Measurements from ENCODE around the gene SLAIN1.
A peak's percentile ranks its signal among the peaks of the same experiment; 100 is the strongest.
"Not testable (repeated sequence)": the region's sequence is repeated elsewhere in the genome, so short reads cannot be mapped to it uniquely, and the experiment has no call there.

The SLAIN1 gene

DNA sequence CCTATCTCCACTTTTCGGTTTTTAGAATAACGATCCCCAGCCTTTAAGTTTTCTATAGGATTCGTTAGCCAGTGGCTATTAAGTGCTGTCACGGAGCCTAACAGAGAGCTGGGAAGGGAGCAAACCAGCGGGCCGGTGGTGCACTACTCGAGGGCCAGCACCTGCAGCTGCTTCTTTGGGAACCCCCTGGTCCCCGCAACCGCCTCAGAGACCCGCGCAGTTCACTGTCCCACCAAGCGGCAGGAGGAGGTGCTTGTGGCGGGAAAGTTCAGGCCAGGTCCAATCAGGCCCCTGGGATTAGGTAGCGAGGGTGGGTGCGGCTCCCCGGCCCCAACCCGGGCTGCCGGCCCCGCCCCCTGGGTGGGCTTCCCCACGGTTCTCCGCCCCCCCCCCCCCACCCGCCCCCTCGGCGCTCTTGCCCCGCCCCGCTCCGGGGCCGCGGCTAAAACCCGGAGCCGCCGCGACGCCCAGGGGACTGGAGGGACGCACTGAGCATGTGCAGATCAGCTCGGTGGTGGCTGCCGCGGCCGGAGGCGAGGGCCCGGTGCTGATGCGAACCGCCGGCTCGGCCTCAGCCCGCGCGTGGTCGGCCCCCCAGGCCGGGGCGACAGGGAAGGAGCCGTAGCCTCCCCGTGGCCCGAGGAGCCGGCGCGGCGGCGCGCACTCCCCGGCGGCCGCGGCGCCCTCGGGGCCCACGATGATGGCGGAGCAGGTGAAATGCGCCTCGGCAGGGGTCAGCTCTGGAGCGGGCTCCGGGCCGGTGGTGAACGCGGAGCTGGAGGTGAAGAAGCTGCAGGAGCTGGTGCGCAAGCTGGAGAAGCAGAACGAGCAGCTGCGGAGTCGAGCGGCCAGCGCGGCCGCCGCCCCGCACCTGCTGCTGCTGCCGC, at the start of gene SLAIN1:
Gene SLAIN1, plus strand, starts transcription at position 471 of the 887 bp plus-strand sequence. Its CDS starts 227 bp downstream, at position 698.
- Histone ChIP-seq H3K27ac (no peak within 1 kb of the TSS), H3K4me3 (ENCODE audit: low read depth, low read length) (peak within 1 kb of the TSS; percentile 54), H3K36me3 (replicated peaks) (no peaks in the 10 kb centered on the region), H3K27me3 (replicated peaks) (peaks cover 34% of the 10 kb centered on the region)
- in situ Hi-C loops (cut with HindIII; ENCODE audit: low pct_ligation_motif_present, low sequenced_read_pairs), result no loop called here
- peak; percentile 16 for DNase-seq
- TF ChIP-seq, protein P1, sequence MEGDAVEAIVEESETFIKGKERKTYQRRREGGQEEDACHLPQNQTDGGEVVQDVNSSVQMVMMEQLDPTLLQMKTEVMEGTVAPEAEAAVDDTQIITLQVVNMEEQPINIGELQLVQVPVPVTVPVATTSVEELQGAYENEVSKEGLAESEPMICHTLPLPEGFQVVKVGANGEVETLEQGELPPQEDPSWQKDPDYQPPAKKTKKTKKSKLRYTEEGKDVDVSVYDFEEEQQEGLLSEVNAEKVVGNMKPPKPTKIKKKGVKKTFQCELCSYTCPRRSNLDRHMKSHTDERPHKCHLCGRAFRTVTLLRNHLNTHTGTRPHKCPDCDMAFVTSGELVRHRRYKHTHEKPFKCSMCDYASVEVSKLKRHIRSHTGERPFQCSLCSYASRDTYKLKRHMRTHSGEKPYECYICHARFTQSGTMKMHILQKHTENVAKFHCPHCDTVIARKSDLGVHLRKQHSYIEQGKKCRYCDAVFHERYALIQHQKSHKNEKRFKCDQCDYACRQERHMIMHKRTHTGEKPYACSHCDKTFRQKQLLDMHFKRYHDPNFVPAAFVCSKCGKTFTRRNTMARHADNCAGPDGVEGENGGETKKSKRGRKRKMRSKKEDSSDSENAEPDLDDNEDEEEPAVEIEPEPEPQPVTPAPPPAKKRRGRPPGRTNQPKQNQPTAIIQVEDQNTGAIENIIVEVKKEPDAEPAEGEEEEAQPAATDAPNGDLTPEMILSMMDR (IDR thresholded peaks at IDR 0.05; ENCODE audit: low read depth, low read length, missing control alignments), result no peak

DNA sequence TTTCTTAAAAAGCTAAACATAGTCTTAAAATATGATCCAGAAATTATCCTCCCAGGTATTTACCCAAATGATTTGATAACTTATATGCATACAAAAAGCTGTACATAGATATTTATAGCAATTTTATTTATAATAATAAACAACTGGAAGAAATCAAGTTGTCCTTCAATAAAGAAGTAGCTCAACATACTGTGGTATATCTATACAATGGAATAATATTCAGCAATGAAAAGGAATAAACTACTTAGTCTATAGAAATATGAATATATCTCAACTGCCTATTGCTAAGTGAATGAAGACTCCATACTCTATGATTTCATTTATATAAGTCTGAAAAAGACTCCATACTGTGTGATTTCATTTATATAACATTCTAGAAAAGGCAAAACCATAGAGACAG, 47.1 kb upstream of the SLAIN1 start:
- in situ Hi-C loops (cut with HindIII; ENCODE audit: low pct_ligation_motif_present, low sequenced_read_pairs), result no loop called here
- DNase-seq, result no peak
- no peaks in the 10 kb centered on the region for H3K36me3 ChIP-seq (replicated peaks)
- no peaks in the 10 kb centered on the region for H3K27me3 ChIP-seq (replicated peaks)
- no peak overlapping the region for H3K27ac ChIP-seq
- TF ChIP-seq, protein P1 (IDR thresholded peaks at IDR 0.05; ENCODE audit: low read depth, low read length, missing control alignments), result no peak
- H3K4me3 ChIP-seq (ENCODE audit: low read depth, low read length), result no peak overlapping the region

DNA sequence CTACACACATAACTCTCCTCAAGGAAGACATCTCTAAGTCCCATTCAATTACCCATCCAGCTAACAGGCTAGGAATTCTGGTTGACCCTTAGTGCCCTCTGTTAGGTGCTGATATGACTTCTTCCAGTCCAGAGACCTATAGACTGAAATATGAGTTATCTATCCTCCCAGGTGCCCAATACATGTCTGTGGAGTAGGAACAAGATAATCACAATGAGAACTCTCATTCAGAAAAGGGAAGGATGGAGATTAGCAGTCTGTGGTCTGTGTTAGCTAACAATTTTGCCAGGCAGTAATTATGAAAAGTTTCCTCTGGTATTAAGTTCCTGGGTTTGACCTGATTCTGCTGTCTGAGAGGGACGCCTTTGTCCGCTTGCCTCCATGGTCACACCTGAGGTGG, 44.2 kb upstream of the SLAIN1 start:
- DNase-seq, result no peak
- Histone ChIP-seq H3K27me3 (replicated peaks) (no peaks in the 10 kb centered on the region), H3K36me3 (replicated peaks) (no peaks in the 10 kb centered on the region), H3K27ac (no peak overlapping the region), H3K4me3 (ENCODE audit: low read depth, low read length) (no peak overlapping the region)
- TF ChIP-seq, protein P1 (IDR thresholded peaks at IDR 0.05; ENCODE audit: low read depth, low read length, missing control alignments), result no peak
- in situ Hi-C loops (cut with HindIII; ENCODE audit: low pct_ligation_motif_present, low sequenced_read_pairs), result no loop called here

DNA sequence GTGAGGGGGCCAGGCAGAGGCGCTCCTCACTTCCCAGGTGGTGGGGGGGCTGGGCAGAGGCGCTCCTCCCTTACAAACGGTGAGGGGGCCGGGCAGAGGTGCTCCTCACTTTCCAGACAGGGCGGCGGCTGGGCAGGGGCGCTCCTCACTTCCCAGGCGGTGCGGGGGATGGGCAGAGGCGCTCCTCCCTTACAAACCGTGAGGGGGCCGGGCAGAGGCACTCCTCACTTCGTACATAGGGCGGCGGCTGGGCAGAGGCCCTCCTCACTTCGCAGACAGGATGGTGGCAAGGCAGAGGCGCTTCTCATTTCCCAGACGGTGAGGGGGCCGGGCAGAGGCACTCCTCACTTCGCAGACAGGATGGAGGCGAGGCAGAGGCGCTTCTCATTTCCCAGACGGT, 37.5 kb upstream of the SLAIN1 start:
- H3K27me3 ChIP-seq (replicated peaks); in situ Hi-C loops (cut with HindIII; ENCODE audit: low pct_ligation_motif_present, low sequenced_read_pairs); H3K36me3 ChIP-seq (replicated peaks); H3K4me3 ChIP-seq (ENCODE audit: low read depth, low read length); DNase-seq; H3K27ac ChIP-seq: not testable (repeated sequence)

DNA sequence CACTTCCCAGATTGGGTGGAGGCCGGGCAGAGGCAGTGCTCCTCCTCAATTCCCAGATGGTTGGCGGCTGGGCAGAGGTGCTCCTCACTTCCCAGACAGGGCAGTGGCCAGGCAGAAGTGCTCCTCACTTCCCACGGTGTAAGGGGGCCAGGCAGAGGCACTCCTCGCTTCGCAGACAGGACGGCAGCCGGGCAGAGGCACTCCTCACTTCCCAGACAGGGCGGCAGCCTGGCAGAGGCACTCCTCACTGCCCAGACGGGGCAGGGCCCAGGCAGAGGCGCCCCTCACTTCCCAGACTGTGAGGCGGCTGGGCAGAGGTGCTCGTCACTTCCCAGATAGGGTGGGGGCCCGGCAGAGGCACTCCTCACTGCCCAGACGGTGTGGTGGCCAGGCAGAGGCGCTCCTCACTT, 36.6 kb upstream of the SLAIN1 start:
- in situ Hi-C loops (cut with HindIII; ENCODE audit: low pct_ligation_motif_present, low sequenced_read_pairs), result no loop called here
- H3K27me3 ChIP-seq (replicated peaks), result no peaks in the 10 kb centered on the region
- H3K4me3 ChIP-seq (ENCODE audit: low read depth, low read length), result no peak overlapping the region
- DNase-seq, result no peak
- TF ChIP-seq, protein P1 (IDR thresholded peaks at IDR 0.05; ENCODE audit: low read depth, low read length, missing control alignments), result no peak
- H3K36me3 ChIP-seq (replicated peaks), result no peaks in the 10 kb centered on the region
- no peak overlapping the region for H3K27ac ChIP-seq

DNA sequence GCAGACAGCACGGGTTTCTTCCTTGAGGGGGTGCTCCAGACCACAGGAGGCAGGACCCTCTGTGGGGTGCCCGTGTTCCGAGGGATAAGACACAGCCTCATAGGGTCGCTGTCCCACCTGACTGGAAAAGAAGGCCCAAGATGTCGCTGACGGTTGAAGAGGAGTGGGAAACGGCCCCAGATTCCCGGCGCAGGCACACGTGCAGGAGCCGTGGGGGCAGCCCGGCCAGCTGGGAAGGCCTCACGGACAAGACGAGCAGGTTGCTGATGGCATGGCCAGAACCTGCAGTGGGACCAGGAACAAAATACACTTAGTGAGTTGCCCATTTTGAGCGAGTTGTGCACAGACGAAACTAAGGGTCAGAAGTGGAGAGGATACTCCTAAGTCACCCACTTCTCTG, 35.2 kb upstream of the SLAIN1 start:
- H3K27me3 ChIP-seq (replicated peaks); DNase-seq; H3K27ac ChIP-seq; in situ Hi-C loops (cut with HindIII; ENCODE audit: low pct_ligation_motif_present, low sequenced_read_pairs); H3K36me3 ChIP-seq (replicated peaks); H3K4me3 ChIP-seq (ENCODE audit: low read depth, low read length): not testable (repeated sequence)

DNA sequence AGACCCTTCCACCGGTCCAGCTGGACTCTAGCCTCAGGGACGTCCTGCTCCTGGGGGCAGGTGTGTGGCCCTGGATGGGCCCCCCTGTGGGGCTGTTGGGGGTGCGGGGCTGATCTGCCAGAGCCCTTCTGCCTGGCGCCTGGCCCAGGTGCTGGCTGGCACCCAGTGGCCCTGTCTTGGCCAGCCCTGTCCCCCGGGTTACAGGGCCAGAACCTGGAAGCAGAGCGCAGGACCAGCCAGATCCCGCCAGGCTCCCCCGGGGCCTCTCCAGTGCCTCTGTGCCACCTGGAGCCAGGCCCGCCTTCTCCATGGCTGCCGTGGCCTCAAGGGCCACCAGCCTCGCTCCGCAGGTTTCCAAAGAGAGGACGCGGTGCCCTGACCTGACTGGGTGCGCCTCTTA, 34.7 kb upstream of the SLAIN1 start:
- H3K4me3 ChIP-seq (ENCODE audit: low read depth, low read length); DNase-seq; H3K27ac ChIP-seq; H3K36me3 ChIP-seq (replicated peaks); H3K27me3 ChIP-seq (replicated peaks); in situ Hi-C loops (cut with HindIII; ENCODE audit: low pct_ligation_motif_present, low sequenced_read_pairs): not testable (repeated sequence)

Data from brain microvascular endothelial cell (primary cell).